ENCODE data around the gene AATK.

DNA sequence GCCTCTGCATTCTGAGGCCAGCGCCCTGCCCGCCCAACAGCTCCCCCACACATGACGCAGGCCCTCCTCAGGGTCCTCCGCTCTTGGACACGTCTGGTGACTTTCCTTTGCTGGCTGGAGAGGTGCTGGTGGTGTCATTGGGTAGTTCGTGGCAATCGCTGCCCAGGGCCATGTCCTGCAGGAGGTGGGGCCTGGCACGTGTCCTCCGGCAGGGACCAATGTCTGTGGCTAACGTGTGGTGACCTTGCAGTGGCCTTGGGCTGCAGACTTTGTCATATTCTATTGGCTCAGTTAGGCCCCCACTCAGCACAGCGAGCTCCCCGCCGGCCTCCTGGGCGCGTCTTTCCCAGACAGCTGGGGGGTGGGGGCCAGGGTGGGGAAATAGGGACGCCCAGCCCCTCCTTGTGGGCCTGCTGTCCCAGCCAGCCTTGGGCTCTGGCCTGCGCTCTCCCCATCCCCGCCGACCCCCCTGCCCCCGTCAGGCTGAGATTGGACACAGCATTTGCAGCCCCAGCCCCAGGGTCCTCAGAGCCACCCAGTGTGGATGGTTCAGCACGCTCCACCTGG lies 52.8 kb downstream of the AATK start:
- TF ChIP-seq, protein P1, sequence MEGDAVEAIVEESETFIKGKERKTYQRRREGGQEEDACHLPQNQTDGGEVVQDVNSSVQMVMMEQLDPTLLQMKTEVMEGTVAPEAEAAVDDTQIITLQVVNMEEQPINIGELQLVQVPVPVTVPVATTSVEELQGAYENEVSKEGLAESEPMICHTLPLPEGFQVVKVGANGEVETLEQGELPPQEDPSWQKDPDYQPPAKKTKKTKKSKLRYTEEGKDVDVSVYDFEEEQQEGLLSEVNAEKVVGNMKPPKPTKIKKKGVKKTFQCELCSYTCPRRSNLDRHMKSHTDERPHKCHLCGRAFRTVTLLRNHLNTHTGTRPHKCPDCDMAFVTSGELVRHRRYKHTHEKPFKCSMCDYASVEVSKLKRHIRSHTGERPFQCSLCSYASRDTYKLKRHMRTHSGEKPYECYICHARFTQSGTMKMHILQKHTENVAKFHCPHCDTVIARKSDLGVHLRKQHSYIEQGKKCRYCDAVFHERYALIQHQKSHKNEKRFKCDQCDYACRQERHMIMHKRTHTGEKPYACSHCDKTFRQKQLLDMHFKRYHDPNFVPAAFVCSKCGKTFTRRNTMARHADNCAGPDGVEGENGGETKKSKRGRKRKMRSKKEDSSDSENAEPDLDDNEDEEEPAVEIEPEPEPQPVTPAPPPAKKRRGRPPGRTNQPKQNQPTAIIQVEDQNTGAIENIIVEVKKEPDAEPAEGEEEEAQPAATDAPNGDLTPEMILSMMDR (conservative IDR thresholded peaks at IDR 0.05) = no peak
- no peak for TF ChIP-seq ZFX (IDR thresholded peaks at IDR 0.05)

Data from C4-2B (cell line).